AG09319 (cell line): Measurements from ENCODE around the gene CMTM2.

Experiments used
- DNase-seq: peaks from one replicate; pipeline ENCODE4 v3.0.0-alpha.2; 2010; ENCODE audit warnings: low read depth; ENCODE audit errors: extremely low read depth
- CTCF ChIP-seq: IDR thresholded peaks from 2 replicates; pipeline ENCODE4 v1.5.1; 2011; ENCODE audit warnings: low read depth, mild to moderate bottlenecking, inconsistent platforms, low read length, moderate library complexity

Gene CMTM2

GRCh38 chr16:66548868-66549267 is 30.4 kb upstream of the CMTM2 start:
- no peak for TF ChIP-seq CTCF
- DNase-seq = no peak

- TF ChIP-seq CTCF = no peak; the same call in none of the 2 replicates
- no peak for DNase-seq
These were observed 29.8 kb upstream of the CMTM2 start, which contains the start of gene TK2 for GRCh38 chr16:66549284-66550131. TK2 (minus strand) TSS chr16:66550122; CDS start chr16:66550061, 61 bp downstream.

- no peak for DNase-seq
These were observed 27.9 kb upstream of the CMTM2 start for GRCh38 chr16:66551348-66551759.

GRCh38 chr16:66551788-66552285 is 27.4 kb upstream of the CMTM2 start:
- no peak for DNase-seq
- TF ChIP-seq CTCF = no peak

More at GRCh38 chr16:66551348-66551759, 27.9 kb upstream of the CMTM2 start:
- peak; percentile 4 for TF ChIP-seq CTCF

- DNase-seq = peak; percentile 61
- TF ChIP-seq CTCF = no peak
These were observed 26.7 kb upstream of the CMTM2 start, which contains the start of gene CKLF for GRCh38 chr16:66552286-66553177. CKLF (plus strand) TSS chr16:66552576; CDS start chr16:66552716, 140 bp downstream.

- no peak for DNase-seq
- no peak for TF ChIP-seq CTCF
These were observed 26.0 kb upstream of the CMTM2 start for GRCh38 chr16:66553223-66553622.
